ENCODE data around the gene BSN.

BSN gene

DNA sequence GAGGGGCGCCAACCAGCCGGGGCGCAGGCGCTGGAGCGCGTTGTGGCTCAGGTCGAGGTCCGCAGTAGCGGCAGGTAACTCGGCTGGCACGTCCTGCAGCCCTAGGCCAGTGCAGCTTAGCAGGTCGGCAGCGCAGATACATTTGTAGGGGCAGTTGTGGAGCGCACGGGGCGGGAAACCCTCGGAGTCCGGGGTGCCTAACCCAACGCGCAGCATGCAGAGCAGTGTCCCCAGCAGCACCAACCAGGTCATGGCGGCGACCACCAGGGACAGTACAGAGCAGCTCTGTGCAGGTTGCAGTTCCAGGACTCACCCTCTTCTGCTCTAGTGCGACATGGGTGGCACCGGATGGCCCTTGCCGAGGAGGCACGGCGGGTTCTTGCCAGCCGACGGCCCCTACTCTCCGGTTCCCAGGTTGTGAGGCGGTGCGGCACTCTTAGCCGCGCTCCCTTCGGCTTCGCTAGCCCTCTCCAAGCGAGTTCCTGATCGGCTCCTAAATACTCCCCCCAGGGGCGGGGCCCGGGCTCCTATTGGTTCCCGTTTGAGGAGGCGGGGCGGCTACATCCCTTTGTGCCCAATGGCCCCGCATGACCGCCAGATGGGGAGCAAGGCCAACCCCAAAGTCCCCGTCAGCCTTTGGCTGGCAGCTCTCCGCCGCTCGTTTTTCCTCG lies 165.1 kb downstream of the BSN start, which contains the start of gene AMIGO3:
Gene AMIGO3, minus strand, starts transcription at position 471 of the 671 bp plus-strand sequence. Its CDS starts 219 bp downstream, at position 252.
- DNase-seq: peak; percentile 97

All from activated CD8-positive, alpha-beta memory T cell treated with anti-CD3 and anti-CD28 coated beads for 24 hours (primary cell).